Epidermal melanocyte (primary cell): ENCODE results near the gene ABCC4.

ENCODE experiments used
- DNase-seq: peaks from one replicate; pipeline ENCODE4 v3.0.0; 2011; ENCODE audit warnings: low spot score; ENCODE audit not compliant: insufficient read length

Gene ABCC4

GRCh38 chr13:95301183-95301967 lies at the start of gene ABCC4:
Gene ABCC4, minus strand, starts transcription at chr13:95301451. Its CDS starts 137 bp downstream, at chr13:95301314.
- peak; percentile 75 for DNase-seq

GRCh38 chr13:95349267-95349666 lies 48.0 kb upstream of the ABCC4 start:
- DNase-seq: no peak

GRCh38 chr13:95343944-95344343 lies 42.7 kb upstream of the ABCC4 start:
- no peak for DNase-seq

- no peak for DNase-seq
Measured at GRCh38 chr13:95341441-95341840, 40.2 kb upstream of the ABCC4 start.

DNA sequence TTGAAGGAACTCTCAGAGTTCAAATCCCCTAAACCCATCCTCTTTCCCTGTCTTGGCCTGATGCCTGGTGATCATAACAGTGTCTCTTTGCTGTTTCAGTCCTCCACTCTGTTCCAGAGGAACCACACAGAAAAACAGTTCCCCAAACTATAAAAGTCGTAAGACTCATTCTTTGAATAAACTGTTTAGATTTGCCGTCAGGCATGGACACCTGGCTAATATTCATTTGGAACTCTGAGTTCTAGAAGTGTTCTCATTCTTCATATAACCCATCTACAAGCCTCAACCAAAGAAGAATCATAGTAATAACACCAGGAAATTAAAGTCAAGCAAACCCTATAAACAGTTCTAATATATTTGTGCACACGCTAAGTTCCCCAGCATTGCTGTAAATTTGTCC lies 37.7 kb upstream of the ABCC4 start:
- no peak for DNase-seq

- DNase-seq: no peak
Measured at GRCh38 chr13:95337597-95337996, 36.3 kb upstream of the ABCC4 start.

- DNase-seq: no peak
Measured at GRCh38 chr13:95335667-95336066, 34.4 kb upstream of the ABCC4 start.

- DNase-seq: no peak
Measured at GRCh38 chr13:95328386-95328785, 27.1 kb upstream of the ABCC4 start.

DNA sequence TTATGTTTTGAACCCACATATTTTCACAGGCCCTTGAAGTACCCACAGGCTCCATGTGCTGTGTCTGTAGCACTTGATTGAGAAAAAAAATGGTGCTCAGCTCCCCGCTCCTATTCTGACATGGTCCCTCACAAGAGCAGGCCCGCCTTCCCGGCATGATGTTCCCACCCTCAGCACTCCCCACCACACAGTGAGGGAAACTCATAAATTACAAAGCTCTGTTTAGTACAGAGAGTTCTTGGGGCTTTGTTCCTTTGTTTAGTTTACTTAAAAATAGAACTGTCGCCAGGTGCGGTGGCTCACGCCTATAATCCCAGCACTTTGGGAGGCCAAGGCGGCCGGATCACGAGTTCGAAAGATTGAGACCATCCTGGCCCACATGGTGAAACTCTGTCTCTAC lies 25.9 kb upstream of the ABCC4 start:
- DNase-seq: no peak

DNA sequence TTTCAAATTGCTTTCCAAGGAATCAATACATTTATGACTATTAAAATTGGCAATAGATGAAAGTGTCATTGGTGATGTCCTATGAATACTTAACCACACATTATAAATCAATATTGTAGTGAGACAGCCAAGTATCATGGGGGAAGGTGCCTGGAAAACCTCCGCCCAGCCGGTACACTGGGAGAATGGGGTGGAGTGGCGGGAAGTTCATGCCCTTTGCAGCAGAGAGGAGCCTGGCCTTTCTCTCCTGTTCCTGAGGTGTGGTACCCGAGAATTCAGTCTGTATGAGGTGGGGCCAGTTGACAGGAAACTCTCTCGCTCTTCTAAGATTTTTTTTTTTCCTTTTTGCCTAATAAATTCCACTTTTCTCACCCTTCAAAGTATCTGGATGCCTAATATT lies 25.4 kb upstream of the ABCC4 start:
- DNase-seq: no peak

- DNase-seq: no peak
Measured at GRCh38 chr13:95325485-95325884, 24.2 kb upstream of the ABCC4 start.

- no peak for DNase-seq
Measured at GRCh38 chr13:95323930-95324662, 22.8 kb upstream of the ABCC4 start.

DNA sequence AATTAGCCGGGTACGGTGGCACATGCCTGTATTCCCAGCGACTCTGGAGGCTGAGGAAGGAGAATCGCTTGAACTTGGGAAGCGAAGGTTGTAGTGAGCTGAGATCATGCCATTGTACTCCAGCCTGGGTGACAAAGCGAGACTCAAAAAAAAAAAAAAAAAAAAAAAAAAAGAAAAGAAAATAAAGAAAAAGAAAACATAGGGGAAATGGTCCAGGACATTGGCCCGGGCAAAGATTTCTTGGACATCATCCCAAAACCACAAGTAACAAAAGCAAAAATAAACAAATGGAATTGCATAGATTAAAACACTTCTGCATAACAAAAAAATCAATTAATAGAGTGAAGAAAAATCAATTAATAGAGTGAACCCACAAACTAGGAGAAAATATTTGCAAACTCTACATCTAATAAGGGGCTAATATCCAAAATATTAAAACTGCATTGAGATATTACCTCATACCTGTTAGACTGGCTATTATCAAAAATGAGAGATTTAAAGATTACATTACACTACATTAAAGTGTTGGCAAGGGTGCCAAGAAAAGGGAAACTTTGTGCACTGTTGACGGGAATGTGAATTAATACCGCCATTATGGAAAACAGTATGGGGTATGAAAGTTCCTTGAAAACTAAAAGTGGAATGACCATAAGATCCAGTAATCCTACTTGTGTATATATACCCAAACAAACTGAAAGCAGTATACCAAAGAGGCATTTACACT lies 18.5 kb upstream of the ABCC4 start:
- no peak for DNase-seq

DNA sequence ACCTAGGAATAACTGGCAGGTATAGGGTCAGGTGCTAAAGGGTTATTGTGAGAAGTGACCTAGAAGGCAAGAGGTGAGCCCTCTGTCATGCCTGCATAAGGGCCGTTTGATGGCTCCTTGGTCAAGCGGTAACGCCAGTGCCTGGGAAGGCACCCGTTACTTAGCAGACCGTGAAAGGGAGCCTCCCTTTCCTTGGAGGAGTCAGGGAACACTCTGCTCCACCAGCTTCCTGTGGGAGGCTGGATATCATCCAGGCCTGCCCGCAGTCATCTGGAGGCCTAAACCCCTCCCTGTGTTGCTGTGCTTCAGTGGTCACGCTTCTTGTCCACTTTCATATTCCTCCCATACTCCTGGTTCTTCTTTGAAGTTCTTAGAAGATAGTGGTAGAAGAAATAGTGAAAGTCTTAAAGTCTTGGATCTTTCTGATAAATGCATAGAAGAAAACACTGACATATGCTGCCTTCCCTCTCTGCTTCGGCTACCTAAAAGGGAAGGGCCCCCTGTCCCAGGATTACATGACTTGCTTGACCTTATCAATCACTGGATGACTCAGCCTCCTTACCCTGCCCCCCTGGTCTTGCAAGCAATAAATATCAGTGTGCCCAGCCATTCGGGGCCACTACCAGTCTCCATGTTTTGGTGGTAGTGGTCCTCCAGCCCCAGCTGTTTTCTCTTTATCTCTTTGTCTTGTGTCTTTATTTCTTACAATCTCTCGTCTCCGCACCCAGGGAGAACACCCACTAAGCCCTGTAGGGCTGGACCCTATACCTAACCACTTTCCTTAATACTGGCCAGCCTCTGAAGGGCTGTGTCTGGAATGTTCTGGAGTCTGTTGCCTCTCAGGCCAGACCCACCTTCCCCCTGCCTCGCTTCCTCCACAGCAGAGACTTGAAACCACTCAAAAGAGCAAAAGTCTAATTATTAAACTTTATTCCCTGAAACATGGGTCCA lies 16.1 kb upstream of the ABCC4 start:
- no peak for DNase-seq

- no peak for DNase-seq
Measured at GRCh38 chr13:95315752-95316151, 14.5 kb upstream of the ABCC4 start.

- no peak for DNase-seq
Measured at GRCh38 chr13:95307507-95307906, 6.3 kb upstream of the ABCC4 start.

DNA sequence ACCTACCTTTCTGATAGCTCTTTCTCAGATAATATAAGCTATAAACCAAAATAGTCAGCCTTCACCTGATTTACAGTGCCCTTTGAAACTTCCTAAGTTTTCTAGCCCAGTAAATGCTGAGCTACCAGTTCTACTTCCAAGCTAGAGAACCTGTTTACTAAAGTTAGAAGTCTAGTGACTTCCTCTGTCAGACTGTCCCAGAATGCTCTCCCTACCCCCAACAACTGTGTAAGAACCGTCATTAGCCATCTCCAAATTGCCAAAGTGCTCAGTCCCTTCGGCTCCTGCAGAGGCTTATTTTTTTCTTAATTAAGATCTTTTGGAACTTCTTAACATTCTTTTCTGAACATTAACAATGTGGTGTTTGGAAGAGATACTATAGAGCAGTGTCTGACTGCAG lies 3.2 kb upstream of the ABCC4 start:
- no peak for DNase-seq

- no peak for DNase-seq
Measured at GRCh38 chr13:95301968-95302393, 730 bp upstream of the ABCC4 start.

DNA sequence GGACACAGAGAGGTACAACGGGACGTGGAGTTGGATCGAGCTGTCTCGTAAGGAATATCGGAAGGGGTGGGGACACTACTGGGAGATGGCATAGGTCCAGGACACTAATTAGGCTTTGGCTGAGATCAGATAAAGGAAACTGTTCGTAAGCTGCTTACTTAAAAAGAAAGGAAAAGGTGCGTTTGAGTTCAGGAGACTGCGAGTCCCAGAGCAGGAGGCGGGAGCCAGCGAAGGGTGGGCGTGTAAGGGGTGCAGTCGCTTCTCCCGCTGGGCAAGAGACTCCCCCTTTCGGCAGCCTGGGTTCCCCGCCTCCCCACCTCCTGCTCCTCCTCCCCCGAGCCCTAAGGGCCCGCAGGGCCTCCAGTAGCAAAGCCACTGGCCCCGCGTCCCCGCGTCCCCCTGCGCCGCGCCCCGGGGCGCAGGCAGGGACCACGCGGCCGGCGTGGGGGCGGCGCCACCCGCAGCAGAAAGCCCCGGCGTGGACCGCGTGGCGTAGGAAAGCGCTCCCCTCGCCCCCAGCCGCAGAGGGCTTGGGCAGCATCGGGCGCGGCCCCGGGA lies 547 bp downstream of the ABCC4 start:
- peak; percentile 29 for DNase-seq

DNA sequence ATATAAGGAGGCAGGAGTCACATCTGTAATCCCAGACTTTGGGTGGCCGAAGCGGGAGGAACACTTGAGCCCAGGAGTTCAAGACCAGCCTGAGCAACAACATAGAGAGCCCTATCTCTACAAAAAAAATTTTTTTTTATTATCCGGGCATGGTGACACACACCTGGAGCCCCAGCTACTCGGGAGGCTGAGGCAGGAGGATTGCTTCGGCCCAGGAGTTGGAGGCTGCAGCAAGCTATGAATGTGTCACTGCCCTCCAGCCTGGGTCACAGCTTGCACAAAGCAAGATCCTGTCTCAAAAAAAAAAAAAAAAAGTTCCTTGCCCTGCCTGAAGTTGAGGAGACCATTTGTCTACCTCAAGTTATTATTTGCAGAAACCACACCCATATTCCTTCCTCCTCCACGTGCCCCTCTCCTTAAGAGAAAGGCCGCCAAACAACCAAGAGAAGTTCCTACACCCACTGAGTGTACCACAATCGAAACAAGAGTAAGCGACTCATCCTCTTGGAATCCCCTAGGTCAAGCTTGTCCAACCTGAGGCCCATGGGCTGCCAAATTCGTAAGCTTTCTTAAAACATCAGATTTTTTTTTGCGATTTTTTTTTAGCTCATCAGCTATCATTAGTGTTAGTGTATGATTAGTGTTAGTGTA lies 2.2 kb downstream of the ABCC4 start:
- DNase-seq: no peak
